B cell (primary cell): ENCODE data around the gene AQP5. TPM values are rescaled to one million over a fixed set of nuclear protein-coding genes. Genes with fewer than 3 reads are reported as not detected.

Source experiments
- ATAC-seq: fragments of 200-7000 bp; cut with Tn5 transposase; one replicate; pipeline ENCODE4 v1.10.0; 2021; ENCODE audit warnings: low read depth, mild to moderate bottlenecking, moderate number of reproducible peaks, moderate library complexity
- CTCF ChIA-PET: fragments of 350-600 bp; sonication (Branson Sonifier 250); formaldehyde crosslinking; loops from one replicate; lab custom pipeline; 2021; ENCODE audit warnings: antibody characterized with exemption, inconsistent platforms; lab: Charles Lee
- POLR2A ChIA-PET: fragments of 350-600 bp; sonication (Branson Sonifier 250); formaldehyde crosslinking; loops from one replicate; lab custom pipeline; 2021; ENCODE audit warnings: antibody characterized with exemption; lab: Charles Lee
- DNase-seq: peaks from one replicate; pipeline ENCODE4 v3.0.0; 2013
- H2AFZ ChIP-seq: 2 replicates; pipeline ENCODE4 v1.6.1; 2012; ENCODE audit warnings: mild to moderate bottlenecking, low read depth, low read length; ENCODE audit not compliant: insufficient read depth, poor library complexity, severe bottlenecking
- H3K27ac ChIP-seq, 2 donors: 1 replicate in 1 of 2; 2 replicates in 1 of 2; pipeline ENCODE4 v1.5.1; 2012 to 2013; ENCODE audit warnings: low read length in 2 of 2, mild to moderate bottlenecking in 2 of 2, moderate library complexity in 1 of 2
- H3K27me3 ChIP-seq, 4 experiments: fragments of 200-600 bp in 1 of 4; sonication (generic) in 1 of 4; replicated peaks in 1 of 4; 1 replicate in 2 of 4; 2 replicates in 2 of 4; pipeline versions ENCODE4 v1.6.1 to v1.7.0; 2013 to 2016; ENCODE audit warnings: low read length in 3 of 4, mild to moderate bottlenecking in 2 of 4, mixed read lengths in 1 of 4, moderate library complexity in 1 of 4; ENCODE audit not compliant: insufficient read depth in 4 of 4, control insufficient read depth in 3 of 4; ENCODE audit errors: control extremely low read depth in 1 of 4
- H3K36me3 ChIP-seq, 2 experiments: replicated peaks in 1 of 2; 1 replicate in 1 of 2; 2 replicates in 1 of 2; pipeline versions ENCODE4 v1.6.1 to v1.7.1; 2013; ENCODE audit warnings: low read length in 1 of 2; ENCODE audit not compliant: insufficient read depth in 2 of 2, control insufficient read depth in 1 of 2; ENCODE audit errors: control extremely low read depth in 1 of 2, extremely low read depth in 1 of 2
- H3K4me1 ChIP-seq, 2 donors: fragments of 200-600 bp in 1 of 2; sonication (generic) in 1 of 2; 1 replicate in 1 of 2; 2 replicates in 1 of 2; pipeline versions ENCODE4 v1.5.1 to v1.6.1; 2013 to 2017; ENCODE audit warnings: low read length in 2 of 2; ENCODE audit not compliant: control insufficient read depth in 2 of 2, insufficient read depth in 2 of 2
- H3K4me2 ChIP-seq: replicated peaks from 2 replicates; pipeline ENCODE3; 2012; ENCODE audit warnings: mild to moderate bottlenecking, low read depth, low read length; ENCODE audit not compliant: poor library complexity, severe bottlenecking
- H3K4me3 ChIP-seq, 5 experiments: fragments of 200-600 bp in 1 of 5; sonication (generic) in 1 of 5; 1 replicate in 3 of 5; 2 replicates in 2 of 5; pipeline versions ENCODE4 v1.5.1 to v1.7.0; 2011 to 2016; ENCODE audit warnings: low read length in 4 of 5, mild to moderate bottlenecking in 4 of 5, low read depth in 2 of 5, control low read depth in 1 of 5, moderate library complexity in 1 of 5; ENCODE audit not compliant: insufficient read depth in 1 of 5; ENCODE audit errors: control extremely low read depth in 1 of 5, extremely low read depth in 1 of 5
- H3K79me2 ChIP-seq: fragments of 200-600 bp; sonication (generic); one replicate; pipeline ENCODE4 v1.6.0; 2016; ENCODE audit warnings: low read length; ENCODE audit not compliant: control insufficient read depth, insufficient read depth
- H3K9ac ChIP-seq: fragments of 200-600 bp; sonication (generic); 2 replicates; pipeline ENCODE4 v1.6.1; 2017; ENCODE audit warnings: mild to moderate bottlenecking, low read length, moderate library complexity
- H3K9me3 ChIP-seq, 3 donors: one replicate each; pipeline versions ENCODE4 v1.6.1 to v1.7.1; 2013; ENCODE audit warnings: low read length in 2 of 3; ENCODE audit not compliant: control insufficient read depth in 2 of 3, insufficient read depth in 1 of 3; ENCODE audit errors: control extremely low read depth in 1 of 3
- H4K20me1 ChIP-seq: 2 replicates; pipeline ENCODE4 v1.6.0; 2012; ENCODE audit warnings: mild to moderate bottlenecking, low read length; ENCODE audit not compliant: insufficient read depth, control insufficient read depth, poor library complexity, severe bottlenecking
- H3K27ac Mint-ChIP-seq: one replicate; pipeline ENCODE4 v1.8.0; 2021; ENCODE audit warnings: mixed read lengths
- H3K27me3 Mint-ChIP-seq: one replicate; pipeline ENCODE4 v1.8.0; 2021; ENCODE audit warnings: mixed read lengths
- H3K4me1 Mint-ChIP-seq: one replicate; pipeline ENCODE4 v1.8.0; 2021; ENCODE audit warnings: mixed read lengths
- H3K4me3 Mint-ChIP-seq: one replicate; pipeline ENCODE4 v1.8.0; 2021; ENCODE audit warnings: mixed read lengths
- H3K9me3 Mint-ChIP-seq: one replicate; pipeline ENCODE4 v1.8.0; 2022; ENCODE audit warnings: mixed read lengths; ENCODE audit not compliant: insufficient read depth
- EZH2 ChIP-seq: IDR thresholded peaks from 2 replicates; pipeline ENCODE4 v1.6.1; 2012; ENCODE audit warnings: borderline replicate concordance, low read depth, mild to moderate bottlenecking, moderate library complexity, low read length; ENCODE audit not compliant: insufficient read depth, poor library complexity, severe bottlenecking
- WGBS: methylation state at CpG from one replicate; pipeline ENCODE4 v1.1.5; 2013; ENCODE audit warnings: missing lambda C conversion rate; ENCODE audit not compliant: insufficient coverage; 5-methylcytosine and 5-hydroxymethylcytosine counted together
- intact Hi-C: fragments of 100-400 bp; cut with micrococcal nuclease; formaldehyde crosslinking; loops from one replicate; pipeline ENCODE4 v1.10.0; 2022
- polyA plus RNA-seq: library from polyadenylated mRNA; depleted of rRNA; stranded (reverse); fragments of >200 nt; gene quantifications from 2 replicates; pipeline ENCODE4 v1.2.3, GENCODE V29; 2012
- total RNA-seq, 2 donors: library from RNA; stranded (reverse); fragments of 120-200 nt in 1 of 2; gene quantifications; 1 replicate in 1 of 2; 2 replicates in 1 of 2; pipeline versions ENCODE4 v1.2.3 to v1.2.4, GENCODE V29; 2013 to 2022
- TF ChIP-seq, protein P1 (sequence below): fragments of 200-600 bp; IDR thresholded peaks from one replicate; pipeline ENCODE4 v1.8.0; 2022; ENCODE audit warnings: antibody characterized with exemption, mild to moderate bottlenecking

The AQP5 gene
- total and polyA plus RNA-seq, 2 donors (not counting 1 experiment from before 2014, with no cell fraction given) = not detected

DNA sequence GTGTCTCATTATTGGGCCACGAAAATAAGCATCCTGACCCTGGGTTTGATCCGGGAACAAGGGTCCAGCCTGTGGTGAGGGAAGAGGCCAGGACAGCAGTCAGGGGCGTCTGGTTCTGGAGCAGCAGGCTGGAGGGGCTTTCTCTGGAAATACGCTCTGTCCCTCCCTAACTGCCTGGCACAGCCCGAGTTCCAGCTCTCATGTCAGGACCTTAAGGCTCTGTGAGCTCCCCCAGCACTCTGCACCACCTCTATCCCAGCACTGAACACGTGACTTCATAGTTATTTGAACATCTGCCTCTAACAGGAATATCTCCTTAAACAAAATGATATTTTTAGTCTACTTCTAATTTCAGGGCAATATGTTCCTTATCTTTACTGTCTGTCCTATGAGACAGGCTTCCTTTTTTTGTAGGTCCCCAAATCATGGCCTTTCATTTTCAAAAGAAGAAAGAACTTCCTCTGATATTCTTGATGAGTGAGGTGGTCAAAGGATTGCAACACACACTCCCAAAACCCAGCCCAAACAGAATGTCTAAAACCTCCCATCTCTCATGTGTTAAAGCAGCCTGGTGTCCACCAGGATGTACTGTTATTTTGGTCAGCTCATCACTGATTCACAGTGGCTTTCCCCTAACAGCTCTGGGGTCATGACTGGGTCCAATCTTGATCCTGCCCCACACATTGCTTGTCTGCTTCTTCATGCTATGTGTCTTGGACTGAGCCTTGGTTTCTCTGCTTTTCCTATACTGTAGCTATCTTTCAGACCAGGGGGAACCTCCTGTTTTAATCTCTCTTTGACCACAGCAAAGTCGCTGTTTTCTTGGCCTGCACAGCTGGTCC lies 20.8 kb downstream of the AQP5 start:
- CTCF ChIA-PET = interaction anchor here (0.6 to 1.8 kb wide), 3 partner anchors 8 to 1232 kb away, joined by 3 to 6 read pairs (median 4); no protein-coding TSS in a partner anchor

DNA sequence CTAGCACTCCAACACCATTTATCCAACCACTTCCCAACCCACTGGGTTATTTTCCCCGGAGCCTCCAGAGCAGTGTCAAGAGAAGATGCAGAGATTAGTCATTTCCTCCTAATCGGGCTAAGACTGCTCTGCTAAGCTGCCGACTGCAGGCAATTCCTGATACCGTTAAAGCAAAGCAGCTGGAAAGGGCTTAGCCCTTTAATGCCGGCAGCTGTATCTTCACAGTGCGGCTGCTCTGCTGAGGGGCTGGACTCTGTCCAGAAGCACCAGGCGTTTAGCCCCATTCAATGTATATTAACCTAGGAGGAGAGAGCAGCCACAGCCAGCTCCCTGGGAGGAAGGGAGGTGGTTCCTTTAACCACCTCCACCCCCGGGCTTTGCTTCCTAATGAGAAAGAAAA lies 22.2 kb downstream of the AQP5 start:
- DNase-seq = no peak
- Histone ChIP-seq H3K4me2 (no peak overlapping the region), H3K4me1 (no peaks in the 10 kb centered on the region), H4K20me1 (no peaks in the 10 kb centered on the region), H3K4me3 (no peak overlapping the region), H2AFZ (no peak overlapping the region), H3K9ac (no peak overlapping the region), H3K79me2 (no peaks in the 10 kb centered on the region), H3K27me3 (no peaks in the 10 kb centered on the region), H3K9me3 (no peaks in the 10 kb centered on the region), H3K36me3 (peaks cover 0 to 3% of the 10 kb centered on the region in 2 experiments), H3K27ac (no peak overlapping the region)
- CTCF ChIA-PET = interaction anchor here (0.9 to 1.8 kb wide), 2 partner anchors 17 to 18 kb away, joined by 3 to 6 read pairs; no protein-coding TSS in a partner anchor
- POLR2A ChIA-PET = no interaction called here
- Mint-ChIP-seq H3K27ac (no peak overlapping the region), H3K4me3 (no peak overlapping the region), H3K9me3 (no peaks in the 10 kb centered on the region), H3K27me3 (no peaks in the 10 kb centered on the region), H3K4me1 (no peaks in the 10 kb centered on the region)
- ATAC-seq = no peak
- TF ChIP-seq, protein P1, sequence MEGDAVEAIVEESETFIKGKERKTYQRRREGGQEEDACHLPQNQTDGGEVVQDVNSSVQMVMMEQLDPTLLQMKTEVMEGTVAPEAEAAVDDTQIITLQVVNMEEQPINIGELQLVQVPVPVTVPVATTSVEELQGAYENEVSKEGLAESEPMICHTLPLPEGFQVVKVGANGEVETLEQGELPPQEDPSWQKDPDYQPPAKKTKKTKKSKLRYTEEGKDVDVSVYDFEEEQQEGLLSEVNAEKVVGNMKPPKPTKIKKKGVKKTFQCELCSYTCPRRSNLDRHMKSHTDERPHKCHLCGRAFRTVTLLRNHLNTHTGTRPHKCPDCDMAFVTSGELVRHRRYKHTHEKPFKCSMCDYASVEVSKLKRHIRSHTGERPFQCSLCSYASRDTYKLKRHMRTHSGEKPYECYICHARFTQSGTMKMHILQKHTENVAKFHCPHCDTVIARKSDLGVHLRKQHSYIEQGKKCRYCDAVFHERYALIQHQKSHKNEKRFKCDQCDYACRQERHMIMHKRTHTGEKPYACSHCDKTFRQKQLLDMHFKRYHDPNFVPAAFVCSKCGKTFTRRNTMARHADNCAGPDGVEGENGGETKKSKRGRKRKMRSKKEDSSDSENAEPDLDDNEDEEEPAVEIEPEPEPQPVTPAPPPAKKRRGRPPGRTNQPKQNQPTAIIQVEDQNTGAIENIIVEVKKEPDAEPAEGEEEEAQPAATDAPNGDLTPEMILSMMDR = no peak
- no peak for TF ChIP-seq EZH2
- intact Hi-C loops = no loop called here
- 10% methylated on average over 6 of the region's 8 CpGs for WGBS

More for the DNA sequence above, 20.8 kb downstream of the AQP5 start:
- H3K27me3 ChIP-seq = no peaks in the 10 kb centered on the region
- Mint-ChIP-seq H3K27ac (no peak overlapping the region), H3K27me3 (no peaks in the 10 kb centered on the region), H3K4me3 (no peak overlapping the region), H3K4me1 (no peaks in the 10 kb centered on the region), H3K9me3 (no peaks in the 10 kb centered on the region)
- no peaks in the 10 kb centered on the region for H3K9me3 ChIP-seq
- H3K27ac ChIP-seq = no peak overlapping the region
- no peak for ATAC-seq
- no peak overlapping the region for H3K4me2 ChIP-seq
- H3K79me2 ChIP-seq = no peaks in the 10 kb centered on the region
- 82% methylated on average over 6 of the region's 7 CpGs for WGBS
- H3K9ac ChIP-seq = no peak overlapping the region
- no peak overlapping the region for H2AFZ ChIP-seq
- no peaks in the 10 kb centered on the region for H4K20me1 ChIP-seq
- no peak overlapping the region for H3K4me3 ChIP-seq
- no peaks in the 10 kb centered on the region for H3K36me3 ChIP-seq
- TF ChIP-seq, protein P1 = no peak
- TF ChIP-seq EZH2 = no peak
- intact Hi-C loops = no loop called here
- H3K4me1 ChIP-seq = no peaks in the 10 kb centered on the region
- DNase-seq = no peak
- POLR2A ChIA-PET = no interaction called here
